ENCODE measurements around the gene MED22.

DNA sequence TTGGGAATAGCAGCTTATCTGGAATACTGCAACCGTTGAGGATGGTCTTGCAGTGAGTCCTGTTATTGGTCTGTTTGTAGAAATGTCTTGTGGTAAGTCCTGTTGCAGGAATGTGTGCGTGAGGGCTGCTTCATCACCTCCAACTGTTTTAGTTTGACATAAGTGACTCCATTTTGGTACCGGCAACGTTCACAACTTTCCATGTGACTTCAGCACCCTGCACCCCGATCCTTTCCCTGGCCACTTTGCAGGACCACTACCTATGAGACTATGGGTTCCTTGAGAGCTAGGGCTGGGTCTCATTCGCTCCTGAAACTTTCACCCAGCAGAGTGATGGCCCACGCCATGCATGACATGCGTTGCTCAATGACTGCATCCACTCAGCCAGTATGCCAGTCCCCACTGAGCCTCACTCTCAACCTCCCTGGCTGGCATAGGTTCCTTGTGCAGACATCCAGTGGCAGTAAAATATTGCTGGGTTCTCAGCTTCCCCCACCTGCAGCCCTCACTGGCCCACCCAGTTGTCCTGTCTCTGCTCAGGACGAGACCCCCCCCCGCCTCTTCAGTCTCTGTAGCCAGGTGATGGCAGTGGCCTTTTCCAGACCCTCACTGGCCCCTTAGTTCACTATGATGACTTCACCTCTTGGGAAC, 20.0 kb downstream of the MED22 start:
- TF ChIP-seq, protein P1, sequence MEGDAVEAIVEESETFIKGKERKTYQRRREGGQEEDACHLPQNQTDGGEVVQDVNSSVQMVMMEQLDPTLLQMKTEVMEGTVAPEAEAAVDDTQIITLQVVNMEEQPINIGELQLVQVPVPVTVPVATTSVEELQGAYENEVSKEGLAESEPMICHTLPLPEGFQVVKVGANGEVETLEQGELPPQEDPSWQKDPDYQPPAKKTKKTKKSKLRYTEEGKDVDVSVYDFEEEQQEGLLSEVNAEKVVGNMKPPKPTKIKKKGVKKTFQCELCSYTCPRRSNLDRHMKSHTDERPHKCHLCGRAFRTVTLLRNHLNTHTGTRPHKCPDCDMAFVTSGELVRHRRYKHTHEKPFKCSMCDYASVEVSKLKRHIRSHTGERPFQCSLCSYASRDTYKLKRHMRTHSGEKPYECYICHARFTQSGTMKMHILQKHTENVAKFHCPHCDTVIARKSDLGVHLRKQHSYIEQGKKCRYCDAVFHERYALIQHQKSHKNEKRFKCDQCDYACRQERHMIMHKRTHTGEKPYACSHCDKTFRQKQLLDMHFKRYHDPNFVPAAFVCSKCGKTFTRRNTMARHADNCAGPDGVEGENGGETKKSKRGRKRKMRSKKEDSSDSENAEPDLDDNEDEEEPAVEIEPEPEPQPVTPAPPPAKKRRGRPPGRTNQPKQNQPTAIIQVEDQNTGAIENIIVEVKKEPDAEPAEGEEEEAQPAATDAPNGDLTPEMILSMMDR (IDR thresholded peaks at IDR 0.05), result no peak
- no peak for TF ChIP-seq POLR2A (IDR thresholded peaks at IDR 0.05)

Data from transverse colon (tissue), 3 donors.